Progenitor cell of endocrine pancreas (in vitro differentiated cells): ENCODE measurements around the gene NKAIN2. TPM values are rescaled to one million over a fixed set of nuclear protein-coding genes. Genes with fewer than 3 reads are reported as not detected.
"Not testable (repeated sequence)": the region's sequence is repeated elsewhere in the genome, so short reads cannot be mapped to it uniquely, and the experiment has no call there.

ENCODE experiments used
- DNase-seq: peaks from one replicate; pipeline ENCODE4 v3.0.0; 2021; ENCODE audit warnings: low spot score; ENCODE audit not compliant: unreplicated experiment
- H3K27ac Mint-ChIP-seq: 2 replicates; pipeline ENCODE4 v1.8.0; 2021; ENCODE audit warnings: mild to moderate bottlenecking, moderate library complexity, mixed read lengths
- H3K27me3 Mint-ChIP-seq: 2 replicates; pipeline ENCODE4 v1.8.0; 2021; ENCODE audit warnings: mixed read lengths
- H3K36me3 Mint-ChIP-seq: 2 replicates; pipeline ENCODE4 v1.8.0; 2022; ENCODE audit warnings: mixed read lengths; ENCODE audit not compliant: insufficient read depth
- H3K4me1 Mint-ChIP-seq: 2 replicates; pipeline ENCODE4 v1.8.0; 2021; ENCODE audit warnings: low read depth, mixed read lengths
- H3K4me3 Mint-ChIP-seq: 2 replicates; pipeline ENCODE4 v1.8.0; 2021; ENCODE audit warnings: low read depth, mild to moderate bottlenecking, moderate library complexity, mixed read lengths
- H3K9me3 Mint-ChIP-seq: 2 replicates; pipeline ENCODE4 v1.8.0; 2021; ENCODE audit warnings: low read depth, mixed read lengths
- CTCF ChIP-seq: fragments of 200-600 bp; sonication (generic); IDR thresholded peaks from one replicate; pipeline ENCODE4 v1.5.0; 2021; ENCODE audit warnings: antibody characterized with exemption, mild to moderate bottlenecking; ENCODE audit not compliant: unreplicated experiment
- total RNA-seq: library from RNA; stranded (reverse); gene quantifications from 2 replicates; pipeline ENCODE4 v1.2.1, GENCODE V29; 2021

NKAIN2 gene
- total RNA-seq, 1 donor from 2014 or later, result 2.5 TPM

GRCh38 chr6:124010574-124010973 lies 206.9 kb downstream of the NKAIN2 start:
- Mint-ChIP-seq H3K36me3 (no peaks in the 10 kb centered on the region), H3K27ac (no peak overlapping the region), H3K4me3 (no peak overlapping the region), H3K9me3 (no peaks in the 10 kb centered on the region), H3K27me3 (no peaks in the 10 kb centered on the region), H3K4me1 (peaks cover 28% of the 10 kb centered on the region)
- TF ChIP-seq CTCF, result no peak
- DNase-seq, result no peak

GRCh38 chr6:124011180-124011579 lies 207.5 kb downstream of the NKAIN2 start:
- Mint-ChIP-seq H3K27ac (no peak overlapping the region), H3K4me1 (peaks cover 29% of the 10 kb centered on the region), H3K27me3 (no peaks in the 10 kb centered on the region), H3K36me3 (no peaks in the 10 kb centered on the region), H3K4me3 (no peak overlapping the region), H3K9me3 (no peaks in the 10 kb centered on the region)
- no peak for DNase-seq
- no peak for TF ChIP-seq CTCF

- DNase-seq, H3K27me3 Mint-ChIP-seq, H3K9me3 Mint-ChIP-seq, H3K4me1 Mint-ChIP-seq, H3K27ac Mint-ChIP-seq, H3K4me3 Mint-ChIP-seq, H3K36me3 Mint-ChIP-seq: not testable (repeated sequence)
These were observed 218.4 kb downstream of the NKAIN2 start for GRCh38 chr6:124022051-124022450.

- Mint-ChIP-seq H3K27me3 (no peaks in the 10 kb centered on the region), H3K4me3 (no peak overlapping the region), H3K36me3 (peaks cover 1% of the 10 kb centered on the region), H3K27ac (no peak overlapping the region), H3K4me1 (no peaks in the 10 kb centered on the region), H3K9me3 (peaks cover 9% of the 10 kb centered on the region)
- DNase-seq, result no peak
- no peak for TF ChIP-seq CTCF
These were observed 219.0 kb downstream of the NKAIN2 start for GRCh38 chr6:124022641-124023040.

GRCh38 chr6:124026694-124027093 lies 223.0 kb downstream of the NKAIN2 start:
- H3K36me3 Mint-ChIP-seq, result no peaks in the 10 kb centered on the region
- no peak overlapping the region for H3K27ac Mint-ChIP-seq
- no peak for DNase-seq
- H3K4me1 Mint-ChIP-seq, result no peaks in the 10 kb centered on the region
- TF ChIP-seq CTCF, result no peak
- no peak overlapping the region for H3K4me3 Mint-ChIP-seq
- H3K27me3 Mint-ChIP-seq, result no peaks in the 10 kb centered on the region
- peaks cover 3% of the 10 kb centered on the region for H3K9me3 Mint-ChIP-seq

GRCh38 chr6:124027392-124027791 lies 223.7 kb downstream of the NKAIN2 start:
- peaks cover 3% of the 10 kb centered on the region for H3K9me3 Mint-ChIP-seq
- H3K4me1 Mint-ChIP-seq, result no peaks in the 10 kb centered on the region
- H3K4me3 Mint-ChIP-seq, result no peak overlapping the region
- H3K36me3 Mint-ChIP-seq, result no peaks in the 10 kb centered on the region
- no peak for TF ChIP-seq CTCF
- no peak for DNase-seq
- H3K27ac Mint-ChIP-seq, result no peak overlapping the region
- no peaks in the 10 kb centered on the region for H3K27me3 Mint-ChIP-seq
